ENCODE data around the gene TMEM95. TPM values are rescaled to one million over a fixed set of nuclear protein-coding genes. Genes with fewer than 3 reads are reported as not detected.

The TMEM95 gene
- total RNA-seq, 2 donors from 2014 or later: not detected

DNA sequence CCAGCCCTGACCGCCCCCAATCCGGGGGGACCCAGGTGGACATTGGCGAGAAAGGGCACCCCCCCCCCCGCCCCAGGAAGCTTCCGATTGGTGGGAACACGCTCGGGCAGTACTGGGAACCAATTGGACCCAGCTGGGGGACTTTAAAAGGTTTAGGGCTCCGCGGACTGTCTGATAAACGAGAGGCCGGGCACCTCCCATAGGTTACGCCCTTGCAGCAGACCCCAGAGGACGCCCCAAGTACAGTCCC lies 48.7 kb downstream of the TMEM95 start:
- Histone ChIP-seq H3K27ac (peak overlapping the region; percentile 83 to 86), H3K4me1 (replicated peaks) (no peaks in the 10 kb centered on the region), H3K36me3 (no peaks in the 10 kb centered on the region), H3K9me3 (no peaks in the 10 kb centered on the region), H3K4me3 (peak overlapping the region; percentile 70 to 80), H3K27me3 (replicated peaks; ENCODE audit: insufficient read depth) (no peaks in the 10 kb centered on the region)
- intact Hi-C loops (cut with DNase I): loop anchor here (5.0 kb wide), 1 partner anchor 74 kb away; the partner anchor contains the start of gene ZBTB4
- TF ChIP-seq POLR2A (IDR thresholded peaks at IDR 0.05): no peak
- TF ChIP-seq, protein P1, sequence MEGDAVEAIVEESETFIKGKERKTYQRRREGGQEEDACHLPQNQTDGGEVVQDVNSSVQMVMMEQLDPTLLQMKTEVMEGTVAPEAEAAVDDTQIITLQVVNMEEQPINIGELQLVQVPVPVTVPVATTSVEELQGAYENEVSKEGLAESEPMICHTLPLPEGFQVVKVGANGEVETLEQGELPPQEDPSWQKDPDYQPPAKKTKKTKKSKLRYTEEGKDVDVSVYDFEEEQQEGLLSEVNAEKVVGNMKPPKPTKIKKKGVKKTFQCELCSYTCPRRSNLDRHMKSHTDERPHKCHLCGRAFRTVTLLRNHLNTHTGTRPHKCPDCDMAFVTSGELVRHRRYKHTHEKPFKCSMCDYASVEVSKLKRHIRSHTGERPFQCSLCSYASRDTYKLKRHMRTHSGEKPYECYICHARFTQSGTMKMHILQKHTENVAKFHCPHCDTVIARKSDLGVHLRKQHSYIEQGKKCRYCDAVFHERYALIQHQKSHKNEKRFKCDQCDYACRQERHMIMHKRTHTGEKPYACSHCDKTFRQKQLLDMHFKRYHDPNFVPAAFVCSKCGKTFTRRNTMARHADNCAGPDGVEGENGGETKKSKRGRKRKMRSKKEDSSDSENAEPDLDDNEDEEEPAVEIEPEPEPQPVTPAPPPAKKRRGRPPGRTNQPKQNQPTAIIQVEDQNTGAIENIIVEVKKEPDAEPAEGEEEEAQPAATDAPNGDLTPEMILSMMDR (IDR thresholded peaks at IDR 0.05): no peak
- no peak for TF ChIP-seq POLR2AphosphoS5 (IDR thresholded peaks at IDR 0.05)
- WGBS: 0% methylated on average over 13 of the region's 13 CpGs
- DNase-seq (ENCODE audit: low spot score): no peak

DNA sequence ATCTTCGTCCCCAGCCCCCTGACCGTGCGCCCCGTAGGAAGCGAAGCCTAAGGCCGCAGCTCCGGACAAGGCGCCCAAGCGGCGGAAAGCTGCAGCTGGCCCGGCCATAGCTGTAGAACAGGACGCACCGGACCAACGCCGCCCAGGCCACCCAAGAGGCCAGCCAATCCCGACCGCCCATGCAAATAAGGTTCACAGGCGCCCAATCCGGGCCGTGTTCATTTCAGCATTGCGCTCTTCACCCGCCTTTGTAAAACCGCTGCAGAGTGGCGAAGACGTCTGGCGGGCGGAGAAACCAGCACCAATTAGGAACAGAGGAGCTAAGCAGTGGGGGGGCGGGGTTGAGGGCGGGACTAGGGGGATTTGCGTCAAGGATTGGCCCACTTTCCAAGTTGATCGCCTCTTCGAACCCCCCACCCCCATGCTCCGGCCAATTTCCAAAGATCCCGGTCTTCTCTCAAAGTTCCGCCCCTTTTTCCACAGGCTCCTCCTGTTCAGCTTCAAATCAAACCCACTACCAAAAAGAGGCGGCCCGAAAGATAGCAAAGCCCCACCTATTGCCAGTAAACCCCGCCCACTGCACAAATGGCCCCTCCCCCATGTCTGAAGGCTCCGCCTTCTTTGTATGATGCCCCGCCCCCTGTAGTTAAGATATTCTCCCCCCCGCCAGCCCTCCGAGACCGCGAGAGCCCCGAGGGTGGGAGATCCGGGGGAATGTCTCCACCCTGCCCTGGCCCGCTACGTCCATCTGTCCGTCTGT lies 49.2 kb downstream of the TMEM95 start, which contains the start of gene TMEM256:
TMEM256 (minus strand) TSS at position 121 of the 760 bp plus-strand sequence; CDS start at position 108, 13 bp downstream.
- H3K27me3 ChIP-seq (replicated peaks; ENCODE audit: insufficient read depth): no peaks in the 10 kb centered on the region
- H3K36me3 ChIP-seq: no peaks in the 10 kb centered on the region
- H3K9me3 ChIP-seq: no peaks in the 10 kb centered on the region
- H3K4me3 ChIP-seq: peak within 1 kb of the TSS; percentile 70 to 80
- peak; percentile 99 for DNase-seq (ENCODE audit: low spot score)
- peak; percentile 99 for TF ChIP-seq POLR2A (IDR thresholded peaks at IDR 0.05)
- peak; percentile 98 for TF ChIP-seq POLR2AphosphoS5 (IDR thresholded peaks at IDR 0.05)
- TF ChIP-seq, protein P1 (IDR thresholded peaks at IDR 0.05): peak in 2 of 4 experiments; percentile 31 to 45
- peak within 1 kb of the TSS; percentile 83 to 86 for H3K27ac ChIP-seq
- no peaks in the 10 kb centered on the region for H3K4me1 ChIP-seq (replicated peaks)
- intact Hi-C loops (cut with DNase I): loop anchor here (5.0 kb wide), 1 partner anchor 73 kb away; the partner anchor contains the start of gene ZBTB4
- under 1% methylated on average over 49 of the region's 49 CpGs for WGBS

DNA sequence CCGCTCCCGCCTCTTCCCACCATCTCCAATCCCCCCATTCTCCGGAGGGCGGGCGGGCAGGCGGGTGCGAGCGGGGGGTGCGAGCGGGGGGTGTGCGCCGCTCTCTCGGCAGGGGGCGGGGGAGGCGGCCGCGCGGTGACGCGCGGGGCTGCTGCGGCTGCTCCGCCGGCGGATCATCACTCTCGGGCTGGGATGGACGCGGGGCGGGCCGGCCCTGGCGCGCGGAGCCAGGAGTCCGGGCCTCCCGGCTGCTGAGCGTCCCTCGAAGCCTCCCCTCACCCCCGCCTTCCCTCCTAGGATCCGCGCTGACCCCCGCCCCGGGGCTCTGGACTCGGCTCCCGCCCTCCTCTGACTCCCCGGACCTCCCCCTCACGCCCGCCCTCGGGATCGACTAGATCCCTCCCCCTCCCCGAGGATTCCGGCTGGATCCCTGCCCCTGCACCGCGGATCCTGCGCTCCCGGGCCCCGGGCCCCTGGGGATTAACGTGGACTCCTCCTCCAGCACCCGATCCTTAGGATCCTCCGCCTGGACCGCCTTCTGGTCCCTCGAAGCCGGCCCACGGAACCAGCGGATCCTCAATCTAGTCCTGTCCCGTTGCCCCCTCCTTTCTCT lies 49.9 kb downstream of the TMEM95 start:
- no peaks in the 10 kb centered on the region for H3K27me3 ChIP-seq (replicated peaks; ENCODE audit: insufficient read depth)
- peak overlapping the region; percentile 83 to 86 for H3K27ac ChIP-seq
- 3% methylated on average over 53 of the region's 65 CpGs for WGBS
- no peaks in the 10 kb centered on the region for H3K36me3 ChIP-seq
- peak; percentile 76 for TF ChIP-seq POLR2A (IDR thresholded peaks at IDR 0.05)
- no peak for TF ChIP-seq POLR2AphosphoS5 (IDR thresholded peaks at IDR 0.05)
- TF ChIP-seq, protein P1 (IDR thresholded peaks at IDR 0.05): peak in 1 of 4 experiments; percentile 7
- intact Hi-C loops (cut with DNase I): loop anchor here (5.0 kb wide), 1 partner anchor 72 kb away; the partner anchor contains the start of gene ZBTB4
- no peak for DNase-seq (ENCODE audit: low spot score)
- H3K4me1 ChIP-seq (replicated peaks): no peaks in the 10 kb centered on the region
- H3K4me3 ChIP-seq: peak overlapping the region; percentile 70 to 80
- H3K9me3 ChIP-seq: no peaks in the 10 kb centered on the region

DNA sequence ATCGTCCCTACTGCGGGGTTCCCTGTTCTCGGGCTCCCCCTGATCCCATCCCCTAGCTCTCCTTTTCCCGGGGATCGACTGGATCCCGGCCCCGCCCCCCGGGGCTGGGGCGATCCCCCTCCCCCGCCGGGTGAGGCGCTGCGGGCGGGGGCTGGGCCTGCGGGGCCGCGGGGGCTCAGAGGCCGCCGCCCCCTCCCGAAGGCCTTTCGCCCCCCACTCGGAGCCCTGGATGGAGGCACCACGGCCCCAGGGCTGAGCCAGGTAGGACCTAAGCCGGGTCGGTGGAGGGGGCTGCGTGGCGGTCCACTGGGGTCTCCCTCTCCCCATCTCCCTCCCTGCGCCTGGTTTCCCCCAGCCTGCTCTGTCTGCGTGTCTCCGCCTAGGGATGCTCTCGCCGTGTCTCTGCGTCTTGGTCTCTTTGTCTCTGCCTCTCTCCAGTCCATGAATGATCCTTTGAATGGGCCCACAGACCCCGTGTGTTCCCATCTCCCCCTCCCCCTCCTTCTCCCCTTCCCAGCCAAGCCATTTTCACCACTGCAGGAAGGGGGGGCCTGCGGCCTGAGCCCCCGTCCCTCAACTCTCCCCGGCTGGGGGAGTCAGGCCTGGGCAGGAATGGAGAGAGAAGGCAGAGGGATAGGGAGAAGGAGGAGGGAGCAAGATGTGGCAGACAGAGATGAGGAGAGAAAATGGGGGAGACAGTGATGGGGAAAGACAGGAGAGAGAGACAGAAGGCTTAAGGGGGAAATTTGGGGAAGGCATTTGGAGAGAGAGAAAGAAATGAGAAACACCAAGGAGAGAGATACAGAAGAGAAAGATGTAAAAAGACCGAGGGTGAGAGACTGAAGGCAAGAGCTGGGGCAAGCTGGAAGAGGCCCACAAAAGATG lies 50.6 kb downstream of the TMEM95 start:
- no peaks in the 10 kb centered on the region for H3K4me1 ChIP-seq (replicated peaks)
- no peaks in the 10 kb centered on the region for H3K27me3 ChIP-seq (replicated peaks; ENCODE audit: insufficient read depth)
- peak overlapping the region; percentile 83 to 86 for H3K27ac ChIP-seq
- H3K9me3 ChIP-seq: no peaks in the 10 kb centered on the region
- TF ChIP-seq POLR2AphosphoS5 (IDR thresholded peaks at IDR 0.05): no peak
- TF ChIP-seq POLR2A (IDR thresholded peaks at IDR 0.05): no peak
- TF ChIP-seq, protein P1 (IDR thresholded peaks at IDR 0.05): no peak
- H3K4me3 ChIP-seq: peak overlapping the region; percentile 70 to 80
- H3K36me3 ChIP-seq: no peaks in the 10 kb centered on the region
- 13% methylated on average over 27 of the region's 38 CpGs for WGBS
- intact Hi-C loops (cut with DNase I): no loop called here
- no peak for DNase-seq (ENCODE audit: low spot score)
